Type B pancreatic cell (in vitro differentiated cells): Measurements from ENCODE around the gene MN1. TPM values are rescaled to one million over a fixed set of nuclear protein-coding genes. Genes with fewer than 3 reads are reported as not detected.

Source experiments
- DNase-seq: peaks from one replicate; pipeline ENCODE4 v3.0.0; 2021; ENCODE audit warnings: mixed read lengths; ENCODE audit not compliant: unreplicated experiment; ENCODE audit errors: extremely low spot score
- H3K27ac Mint-ChIP-seq: 2 replicates; pipeline ENCODE4 v1.8.0; 2021; ENCODE audit warnings: mild to moderate bottlenecking, mixed read lengths
- H3K27me3 Mint-ChIP-seq: 2 replicates; pipeline ENCODE4 v1.8.0; 2021; ENCODE audit warnings: mixed read lengths
- H3K36me3 Mint-ChIP-seq: 2 replicates; pipeline ENCODE4 v1.8.0; 2021; ENCODE audit warnings: mixed read lengths
- H3K4me1 Mint-ChIP-seq: one replicate; pipeline ENCODE4 v1.8.0; 2021; ENCODE audit warnings: mixed read lengths; ENCODE audit not compliant: unreplicated experiment
- H3K4me3 Mint-ChIP-seq: 2 replicates; pipeline ENCODE4 v1.8.0; 2021; ENCODE audit warnings: mild to moderate bottlenecking, mixed read lengths
- H3K9me3 Mint-ChIP-seq: 2 replicates; pipeline ENCODE4 v1.8.0; 2021; ENCODE audit warnings: mixed read lengths
- total RNA-seq: library from RNA; stranded (reverse); gene quantifications from 2 replicates; pipeline ENCODE4 v1.2.1, GENCODE V29; 2021; ENCODE audit warnings: low replicate concordance
- TF ChIP-seq, protein P1 (sequence below): fragments of 200-600 bp; sonication (generic); conservative IDR thresholded peaks from 2 replicates; pipeline ENCODE4 v1.5.0; 2021; ENCODE audit warnings: antibody characterized with exemption, mild to moderate bottlenecking

MN1 gene
- total RNA-seq, 1 donor from 2014 or later = 17.0 TPM

DNA sequence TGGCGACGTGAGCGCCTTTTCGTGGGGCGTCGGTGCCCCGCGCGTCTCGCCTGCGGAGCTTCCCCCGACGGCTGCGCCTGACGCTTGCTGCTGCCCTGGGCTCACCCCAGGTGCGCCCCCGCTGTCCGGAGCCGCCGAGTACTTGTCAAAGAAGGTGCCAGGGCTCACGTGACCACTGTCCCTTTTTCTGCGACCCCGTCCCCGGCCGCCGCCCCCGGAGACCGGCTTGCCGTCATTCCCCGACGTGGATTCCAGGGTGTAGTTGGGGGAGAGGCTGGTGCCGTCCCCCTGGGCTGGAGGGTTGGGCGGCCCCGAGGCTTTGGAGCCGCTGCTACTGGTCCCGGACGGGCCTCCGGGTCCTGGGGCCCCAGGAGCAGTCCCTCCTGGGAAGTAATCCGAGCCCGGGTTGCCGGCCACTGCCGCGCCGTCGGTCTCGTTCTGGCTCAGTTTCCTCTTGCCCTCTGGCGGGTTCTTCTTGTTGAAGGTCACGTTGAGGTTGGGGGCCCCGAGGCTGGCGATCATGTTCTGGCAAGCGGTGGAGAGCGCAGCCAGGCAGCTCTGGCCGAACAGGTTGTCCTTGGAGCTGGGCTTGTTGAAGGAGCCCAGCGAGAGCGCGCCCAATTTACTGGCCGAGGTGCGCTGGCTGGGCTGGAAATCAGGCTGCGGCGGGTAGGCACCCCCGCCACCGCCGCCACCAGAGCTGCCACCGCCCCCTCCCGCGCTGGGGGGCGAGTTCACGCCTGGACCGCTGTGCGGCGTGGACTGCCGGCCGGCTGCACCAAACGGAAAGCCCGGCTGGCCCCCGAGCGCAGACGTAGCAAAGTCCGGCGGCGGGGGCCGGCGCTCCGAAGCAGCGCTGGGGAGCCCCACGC lies 3.8 kb downstream of the MN1 start:
- TF ChIP-seq, protein P1, sequence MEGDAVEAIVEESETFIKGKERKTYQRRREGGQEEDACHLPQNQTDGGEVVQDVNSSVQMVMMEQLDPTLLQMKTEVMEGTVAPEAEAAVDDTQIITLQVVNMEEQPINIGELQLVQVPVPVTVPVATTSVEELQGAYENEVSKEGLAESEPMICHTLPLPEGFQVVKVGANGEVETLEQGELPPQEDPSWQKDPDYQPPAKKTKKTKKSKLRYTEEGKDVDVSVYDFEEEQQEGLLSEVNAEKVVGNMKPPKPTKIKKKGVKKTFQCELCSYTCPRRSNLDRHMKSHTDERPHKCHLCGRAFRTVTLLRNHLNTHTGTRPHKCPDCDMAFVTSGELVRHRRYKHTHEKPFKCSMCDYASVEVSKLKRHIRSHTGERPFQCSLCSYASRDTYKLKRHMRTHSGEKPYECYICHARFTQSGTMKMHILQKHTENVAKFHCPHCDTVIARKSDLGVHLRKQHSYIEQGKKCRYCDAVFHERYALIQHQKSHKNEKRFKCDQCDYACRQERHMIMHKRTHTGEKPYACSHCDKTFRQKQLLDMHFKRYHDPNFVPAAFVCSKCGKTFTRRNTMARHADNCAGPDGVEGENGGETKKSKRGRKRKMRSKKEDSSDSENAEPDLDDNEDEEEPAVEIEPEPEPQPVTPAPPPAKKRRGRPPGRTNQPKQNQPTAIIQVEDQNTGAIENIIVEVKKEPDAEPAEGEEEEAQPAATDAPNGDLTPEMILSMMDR = no peak
- no peak overlapping the region for H3K27ac Mint-ChIP-seq
- peaks cover 43% of the 10 kb centered on the region for H3K4me1 Mint-ChIP-seq
- H3K27me3 Mint-ChIP-seq = peaks cover 53% of the 10 kb centered on the region
- H3K9me3 Mint-ChIP-seq = no peaks in the 10 kb centered on the region
- no peak overlapping the region for H3K4me3 Mint-ChIP-seq
- H3K36me3 Mint-ChIP-seq = peaks cover 13% of the 10 kb centered on the region
- DNase-seq = no peak

DNA sequence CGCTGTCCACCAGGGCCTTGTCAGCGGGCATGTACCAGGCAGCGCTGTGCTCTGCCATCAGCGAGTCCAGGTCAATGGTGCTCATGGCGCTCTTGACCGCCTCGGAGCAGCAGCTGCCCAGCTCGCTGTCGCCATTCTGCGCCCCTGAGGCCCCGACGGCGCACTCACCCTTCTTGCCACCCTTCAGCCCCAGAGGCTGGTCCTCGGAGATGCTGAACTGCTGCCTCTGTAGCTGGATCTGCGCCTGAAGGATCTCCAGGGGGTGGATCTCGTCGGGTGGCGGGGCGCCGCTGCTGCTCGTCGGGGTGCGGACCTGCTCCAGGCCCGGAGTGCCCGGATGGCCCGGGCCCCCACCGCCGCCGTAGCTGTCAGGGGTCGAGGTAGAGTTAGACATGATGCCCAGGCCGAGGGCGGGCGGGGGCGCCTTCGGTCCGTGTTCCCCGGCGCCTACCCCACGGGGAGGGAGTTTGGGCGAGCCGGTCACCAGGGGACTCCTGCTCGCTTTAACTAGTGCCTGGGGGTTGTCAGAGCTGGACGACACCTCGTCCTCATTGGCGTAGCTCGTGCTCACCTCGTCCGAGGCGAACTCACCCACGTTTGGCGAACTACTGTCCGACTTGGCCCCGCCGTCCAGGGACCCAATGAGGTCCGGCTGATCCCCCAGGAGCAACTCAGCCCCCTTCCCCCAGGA lies 4.6 kb downstream of the MN1 start:
- Mint-ChIP-seq H3K36me3 (peaks cover 13% of the 10 kb centered on the region), H3K27ac (no peak overlapping the region), H3K4me1 (peaks cover 43% of the 10 kb centered on the region), H3K9me3 (no peaks in the 10 kb centered on the region), H3K27me3 (peaks cover 49% of the 10 kb centered on the region), H3K4me3 (no peak overlapping the region)
- TF ChIP-seq, protein P1 = no peak
- no peak for DNase-seq

DNA sequence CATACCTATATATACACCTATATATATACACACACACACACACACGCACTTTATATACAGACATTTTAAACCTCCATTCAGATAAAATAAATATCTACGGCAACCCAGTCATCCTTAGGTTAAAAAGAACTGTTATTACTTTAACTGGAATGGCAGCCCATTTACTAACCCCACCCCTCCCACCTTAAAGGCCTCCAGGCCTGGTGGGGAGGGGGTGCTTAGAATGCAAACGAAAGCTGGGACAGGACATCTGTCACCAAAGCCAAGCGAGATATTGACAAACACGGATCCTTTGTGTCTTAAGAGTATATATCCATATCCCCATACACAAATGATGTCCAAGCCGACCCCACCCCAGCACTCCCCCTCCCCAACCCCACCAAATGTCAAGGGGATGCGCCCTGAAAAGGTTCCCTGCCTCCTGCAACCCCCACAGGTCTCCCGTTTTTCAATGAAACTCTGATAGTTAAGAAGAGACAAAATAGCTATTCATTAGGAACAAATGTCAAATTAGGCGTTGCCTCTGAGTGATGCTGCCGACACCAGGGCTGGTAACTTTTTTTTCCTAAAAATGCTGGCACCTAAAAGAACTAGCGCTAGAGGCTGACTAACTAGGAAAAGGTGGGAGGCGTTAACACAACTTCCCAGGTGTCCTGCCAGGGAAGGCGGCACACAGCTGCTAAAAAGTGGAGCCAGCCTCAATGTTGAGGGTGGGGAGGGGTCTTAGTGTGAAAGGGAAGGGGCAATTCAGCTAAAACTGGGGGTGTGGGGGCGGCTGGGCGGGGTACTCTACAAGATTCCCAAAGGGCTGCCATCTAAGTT lies 5.6 kb downstream of the MN1 start:
- Mint-ChIP-seq H3K27me3 (peaks cover 54% of the 10 kb centered on the region), H3K36me3 (peaks cover 13% of the 10 kb centered on the region), H3K27ac (no peak overlapping the region), H3K9me3 (no peaks in the 10 kb centered on the region), H3K4me1 (peaks cover 52% of the 10 kb centered on the region), H3K4me3 (peak overlapping the region; percentile 82)
- TF ChIP-seq, protein P1 = no peak
- no peak for DNase-seq

DNA sequence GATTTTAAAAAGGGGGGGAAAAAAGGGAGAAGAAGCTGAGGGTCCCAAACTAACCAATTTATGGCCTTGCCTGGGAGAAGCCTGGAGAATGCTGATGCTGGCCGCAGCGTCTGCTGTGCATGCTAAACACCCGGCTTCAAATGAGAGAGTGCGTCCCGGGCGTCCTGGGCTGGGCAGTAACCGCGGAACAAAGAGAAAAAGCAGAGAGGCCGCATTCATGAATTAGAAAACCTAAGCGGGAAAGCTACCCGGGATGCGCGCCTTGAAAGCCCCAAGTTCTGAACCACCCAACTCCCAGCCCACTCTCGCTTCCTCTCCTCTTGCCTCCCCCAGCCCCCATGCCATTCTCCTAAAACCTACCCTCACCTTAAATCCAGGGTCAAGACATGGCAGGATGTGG lies 6.5 kb downstream of the MN1 start:
- Mint-ChIP-seq H3K27me3 (peaks cover 54% of the 10 kb centered on the region), H3K36me3 (peaks cover 16% of the 10 kb centered on the region), H3K27ac (no peak overlapping the region), H3K4me1 (peaks cover 60% of the 10 kb centered on the region), H3K4me3 (peak overlapping the region; percentile 82), H3K9me3 (no peaks in the 10 kb centered on the region)
- TF ChIP-seq, protein P1 = no peak
- DNase-seq = no peak

DNA sequence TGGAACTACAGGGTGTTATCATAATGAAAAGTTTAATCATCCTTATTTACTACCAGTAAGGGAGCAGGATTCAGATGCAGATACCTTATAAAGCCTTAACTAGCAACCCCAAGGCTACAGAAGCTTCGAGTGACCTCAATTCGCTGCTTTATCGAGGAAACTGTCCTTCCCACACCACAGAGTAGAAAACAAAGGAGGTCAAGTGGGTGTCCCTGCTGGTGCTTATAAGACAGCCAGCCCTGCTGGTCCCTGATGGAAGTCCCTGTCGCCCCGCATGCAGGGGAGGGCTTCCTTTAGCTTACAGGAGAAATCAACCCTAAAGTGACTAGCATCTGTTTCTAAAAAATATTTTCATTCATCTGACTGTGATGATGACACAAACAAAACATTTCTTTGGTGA lies 7.3 kb downstream of the MN1 start:
- Mint-ChIP-seq H3K36me3 (peaks cover 17% of the 10 kb centered on the region), H3K27ac (peak overlapping the region; percentile 54), H3K27me3 (peaks cover 56% of the 10 kb centered on the region), H3K4me1 (peaks cover 61% of the 10 kb centered on the region), H3K4me3 (peak overlapping the region; percentile 82), H3K9me3 (no peaks in the 10 kb centered on the region)
- TF ChIP-seq, protein P1 = peak; percentile 56
- no peak for DNase-seq
